GM12864 (cell line): Measurements from ENCODE around the gene ERV3-1.
"Not testable (repeated sequence)": the region's sequence is repeated elsewhere in the genome, so short reads cannot be mapped to it uniquely, and the experiment has no call there.

ENCODE experiments used
- DNase-seq: peaks from one replicate; pipeline ENCODE4 v3.0.0-alpha.2; 2011; ENCODE audit warnings: low read depth
- H3K4me3 ChIP-seq: 2 replicates; pipeline ENCODE4 v1.5.1; 2011; ENCODE audit warnings: mild to moderate bottlenecking, low read depth, low read length, control low read depth
- TF ChIP-seq, protein P1 (sequence below): IDR thresholded peaks from 2 replicates; pipeline ENCODE4 v1.5.1; 2011; ENCODE audit warnings: low read depth, mild to moderate bottlenecking, moderate library complexity, low read length, control low read depth, inconsistent platforms; ENCODE audit errors: missing control alignments

Gene ERV3-1

DNA sequence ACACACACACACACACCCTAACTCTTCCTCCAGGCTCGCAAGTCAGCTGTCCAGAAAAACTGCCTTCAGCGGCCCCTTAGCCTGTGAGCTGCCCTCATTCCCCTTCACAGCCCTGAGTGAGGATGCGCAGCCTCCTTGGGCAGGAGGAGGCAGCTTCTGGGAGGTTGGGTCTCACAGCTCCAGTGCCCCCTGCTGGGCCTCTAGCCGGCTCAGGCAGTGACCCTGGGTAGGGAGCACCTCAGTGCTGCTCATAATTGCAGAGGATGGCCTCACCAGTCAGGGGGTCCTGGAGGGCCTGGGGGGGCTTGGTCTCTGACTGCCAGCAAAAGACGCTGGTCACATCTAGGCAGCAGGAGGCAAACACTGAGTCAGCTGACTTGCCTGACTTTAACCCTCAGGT lies 59.7 kb downstream of the ERV3-1 start:
- TF ChIP-seq, protein P1, sequence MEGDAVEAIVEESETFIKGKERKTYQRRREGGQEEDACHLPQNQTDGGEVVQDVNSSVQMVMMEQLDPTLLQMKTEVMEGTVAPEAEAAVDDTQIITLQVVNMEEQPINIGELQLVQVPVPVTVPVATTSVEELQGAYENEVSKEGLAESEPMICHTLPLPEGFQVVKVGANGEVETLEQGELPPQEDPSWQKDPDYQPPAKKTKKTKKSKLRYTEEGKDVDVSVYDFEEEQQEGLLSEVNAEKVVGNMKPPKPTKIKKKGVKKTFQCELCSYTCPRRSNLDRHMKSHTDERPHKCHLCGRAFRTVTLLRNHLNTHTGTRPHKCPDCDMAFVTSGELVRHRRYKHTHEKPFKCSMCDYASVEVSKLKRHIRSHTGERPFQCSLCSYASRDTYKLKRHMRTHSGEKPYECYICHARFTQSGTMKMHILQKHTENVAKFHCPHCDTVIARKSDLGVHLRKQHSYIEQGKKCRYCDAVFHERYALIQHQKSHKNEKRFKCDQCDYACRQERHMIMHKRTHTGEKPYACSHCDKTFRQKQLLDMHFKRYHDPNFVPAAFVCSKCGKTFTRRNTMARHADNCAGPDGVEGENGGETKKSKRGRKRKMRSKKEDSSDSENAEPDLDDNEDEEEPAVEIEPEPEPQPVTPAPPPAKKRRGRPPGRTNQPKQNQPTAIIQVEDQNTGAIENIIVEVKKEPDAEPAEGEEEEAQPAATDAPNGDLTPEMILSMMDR: peak; percentile 10

DNA sequence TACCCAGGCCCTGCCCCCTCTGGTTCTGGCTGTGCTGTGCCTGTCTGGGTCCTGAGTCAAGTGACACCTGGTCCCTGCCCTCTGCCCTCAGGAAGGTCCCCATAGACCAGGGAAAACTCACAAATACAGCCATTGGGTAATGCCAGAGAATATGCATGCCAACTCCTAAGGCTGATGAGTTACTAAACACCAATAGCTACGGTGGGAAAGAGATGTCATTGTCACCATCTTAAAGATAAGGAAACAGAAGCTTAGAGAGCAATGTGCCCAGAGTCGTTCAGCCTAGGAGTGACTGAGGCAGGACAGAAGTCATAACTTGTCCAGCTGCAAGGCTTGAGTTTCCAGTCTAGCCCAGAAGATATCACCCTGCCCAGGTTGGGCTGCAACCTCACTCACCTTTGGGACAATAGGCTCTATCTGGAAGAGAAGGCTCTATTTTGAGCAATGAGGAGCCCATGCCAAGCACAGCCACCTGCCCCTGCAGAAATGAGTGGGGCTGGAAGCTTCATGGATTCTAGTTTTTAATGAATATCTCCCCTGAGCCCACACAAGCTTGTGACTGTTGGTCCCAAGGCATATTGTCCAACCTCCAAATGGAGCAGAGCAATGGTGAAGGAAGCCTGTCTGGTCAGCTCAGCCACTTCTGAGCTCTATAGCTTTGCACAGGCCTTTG lies 60.8 kb downstream of the ERV3-1 start:
- TF ChIP-seq, protein P1: no peak
- DNase-seq: no peak
- H3K4me3 ChIP-seq: no peak overlapping the region

More for the DNA sequence above, 59.7 kb downstream of the ERV3-1 start:
- no peak for DNase-seq
- no peak overlapping the region for H3K4me3 ChIP-seq

DNA sequence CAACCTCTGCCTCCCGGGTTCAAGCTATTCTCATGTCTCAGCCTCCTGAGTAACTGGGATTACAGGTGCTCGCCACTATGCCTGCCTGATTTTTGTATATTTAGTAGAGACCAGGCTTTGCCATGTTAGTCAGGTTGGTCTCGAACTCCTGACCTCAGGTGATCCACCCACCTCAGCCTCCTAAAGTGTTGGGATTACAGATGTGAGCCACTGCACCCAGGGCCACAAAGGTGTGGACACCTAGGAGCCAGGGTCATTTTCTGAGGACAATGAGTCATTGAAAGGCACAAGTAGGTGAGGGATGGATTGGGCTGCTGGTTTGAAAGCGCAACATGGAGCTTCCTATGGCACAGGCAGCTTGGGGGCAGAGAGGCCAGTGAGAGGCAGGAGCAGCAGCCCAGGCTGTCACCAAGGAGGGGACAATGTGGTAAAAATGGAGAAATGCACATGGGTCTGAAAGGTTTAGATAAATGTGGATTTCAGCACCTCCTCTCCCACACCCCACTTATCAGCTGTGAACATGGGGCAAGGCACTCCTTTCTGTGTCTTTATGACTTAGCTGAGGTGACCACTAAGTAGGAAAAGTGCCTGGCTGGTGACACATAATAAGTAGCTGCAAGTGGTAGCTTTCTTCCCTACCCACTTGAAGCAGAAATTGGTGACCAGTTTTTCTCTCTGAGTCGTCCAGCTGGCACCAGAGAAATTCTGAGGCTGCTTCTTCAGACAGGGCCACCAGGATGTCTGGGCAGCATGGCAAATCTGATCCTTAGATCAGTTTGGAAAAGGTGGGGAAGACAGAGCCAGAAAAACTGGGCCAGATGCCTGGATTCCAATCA lies 61.6 kb downstream of the ERV3-1 start:
- not testable (repeated sequence) for DNase-seq, H3K4me3 ChIP-seq
